HCT116 (cell line): ENCODE measurements around the gene SMG6.

ENCODE experiments used
- CEBPB ChIP-seq: IDR thresholded peaks from 2 replicates; pipeline ENCODE4 v1.6.1; 2012; ENCODE audit warnings: low read depth
- CTCF ChIP-seq, 3 experiments: fragments of 200-600 bp in 1 of 3; sonication (generic) in 1 of 3; IDR thresholded peaks in 2 of 3; conservative IDR thresholded peaks in 1 of 3; 2 replicates each; pipeline ENCODE4 v1.5.1; 2012 to 2017; ENCODE audit warnings: low read depth in 2 of 3, low read length in 2 of 3, antibody characterized with exemption in 1 of 3, borderline replicate concordance in 1 of 3, control low read depth in 1 of 3, mild to moderate bottlenecking in 1 of 3, mixed read lengths in 1 of 3, mixed run types in 1 of 3, moderate library complexity in 1 of 3; ENCODE audit not compliant: insufficient read depth in 1 of 3
- EGR1 ChIP-seq: IDR thresholded peaks from 2 replicates; pipeline ENCODE4 v1.6.1; 2012; ENCODE audit warnings: low read depth
- JUND ChIP-seq: IDR thresholded peaks from 2 replicates; pipeline ENCODE4 v1.6.1; 2012
- POLR2A ChIP-seq: IDR thresholded peaks from 2 replicates; pipeline ENCODE4 v1.7.0; 2011; ENCODE audit warnings: borderline replicate concordance; ENCODE audit not compliant: insufficient read depth, insufficient read length; ENCODE audit errors: extremely low read depth
- POLR2AphosphoS5 ChIP-seq: IDR thresholded peaks from 2 replicates; pipeline ENCODE4 v1.6.1; 2011; ENCODE audit warnings: mild to moderate bottlenecking, low read depth, low read length, moderate library complexity
- REST ChIP-seq: IDR thresholded peaks from 2 replicates; pipeline ENCODE4 v1.6.1; 2012; ENCODE audit warnings: low read depth
- SRF ChIP-seq: IDR thresholded peaks from 2 replicates; pipeline ENCODE4 v1.6.1; 2012; ENCODE audit warnings: low read depth
- YY1 ChIP-seq: IDR thresholded peaks from 2 replicates; pipeline ENCODE4 v1.6.1; 2011; ENCODE audit warnings: low read length, low read depth, moderate library complexity, mild to moderate bottlenecking; ENCODE audit not compliant: insufficient replicate concordance; ENCODE audit errors: extremely low read depth

GRCh38 chr17:2067608-2068024, 236.0 kb downstream of the SMG6 start:
- TF ChIP-seq YY1: no peak
- TF ChIP-seq CTCF (IDR thresholded peaks at IDR 0.05 in 2 of 3, conservative IDR thresholded peaks at IDR 0.05 in 1 of 3; ENCODE audit: borderline replicate concordance in 1 of 3, insufficient read depth in 1 of 3, low read depth in 2 of 3, low read length in 2 of 3): no peak
- no peak for TF ChIP-seq REST
- TF ChIP-seq CEBPB: no peak
- TF ChIP-seq POLR2A: no peak
- TF ChIP-seq SRF: no peak
- TF ChIP-seq JUND: no peak
- no peak for TF ChIP-seq EGR1
- no peak for TF ChIP-seq POLR2AphosphoS5
